ENCODE data around the gene PI4KB.

GRCh38 chr1:151282883-151283725 lies 44.1 kb downstream of the PI4KB start:
- TF ChIP-seq CTCF (IDR thresholded peaks at IDR 0.05) (no peak), POLR2A (IDR thresholded peaks at IDR 0.05) (no peak), EP300 (IDR thresholded peaks at IDR 0.05) (no peak)
